Lower leg skin (tissue), 3 donors: ENCODE data around the gene MCRIP2.

Experiments
- CTCF ChIP-seq, 3 donors: fragments of 450-650 bp; IDR thresholded peaks; one replicate each; pipeline ENCODE4 v1.5.1; 2016; ENCODE audit warnings: antibody characterized with exemption in 3 of 3, mild to moderate bottlenecking in 3 of 3, moderate library complexity in 2 of 3
- POLR2A ChIP-seq, 2 donors: fragments of 450-650 bp; IDR thresholded peaks; one replicate each; pipeline ENCODE4 v1.6.1; 2016 to 2017; ENCODE audit warnings: antibody characterized with exemption in 2 of 2, mild to moderate bottlenecking in 1 of 2, moderate library complexity in 1 of 2

GRCh38 chr16:626787-627453 lies 14.7 kb upstream of the MCRIP2 start:
- TF ChIP-seq CTCF (IDR thresholded peaks at IDR 0.05), result no peak
- no peak for TF ChIP-seq POLR2A (IDR thresholded peaks at IDR 0.05)
